GM23248 (cell line): ENCODE data around the gene CORIN. TPM values are rescaled to one million over a fixed set of nuclear protein-coding genes. Genes with fewer than 3 reads are reported as not detected.

ENCODE experiments used
- DNase-seq: peaks from one replicate; pipeline ENCODE4 v3.0.0-alpha.2; 2015
- H2AFZ ChIP-seq: fragments of 200-600 bp; sonication (generic); 2 replicates; pipeline ENCODE4 v1.6.1; 2016; ENCODE audit warnings: antibody characterized with exemption
- H3F3A ChIP-seq: fragments of 200-600 bp; sonication (generic); 2 replicates; pipeline ENCODE4 v1.6.1; 2016; ENCODE audit warnings: mild to moderate bottlenecking, antibody characterized with exemption, mixed run types; ENCODE audit not compliant: insufficient read depth
- H3K27ac ChIP-seq: fragments of 200-600 bp; sonication (generic); 2 replicates; pipeline ENCODE4 v1.5.1; 2016; ENCODE audit warnings: mild to moderate bottlenecking
- H3K27me3 ChIP-seq: fragments of 200-600 bp; sonication (generic); replicated peaks from 2 replicates; pipeline ENCODE4 v1.6.1; 2016; ENCODE audit warnings: mild to moderate bottlenecking; ENCODE audit not compliant: insufficient read depth
- H3K36me3 ChIP-seq: fragments of 200-600 bp; sonication (generic); 2 replicates; pipeline ENCODE4 v1.6.1; 2016; ENCODE audit warnings: low read depth, mild to moderate bottlenecking
- H3K4me1 ChIP-seq: fragments of 200-600 bp; sonication (generic); 2 replicates; pipeline ENCODE4 v1.6.1; 2016; ENCODE audit warnings: mild to moderate bottlenecking; ENCODE audit not compliant: insufficient read depth
- H3K4me2 ChIP-seq: fragments of 200-600 bp; sonication (generic); one replicate; pipeline ENCODE4 v1.6.1; 2016; ENCODE audit warnings: mild to moderate bottlenecking; ENCODE audit not compliant: unreplicated experiment
- H3K4me3 ChIP-seq: fragments of 200-600 bp; sonication (generic); 2 replicates; pipeline ENCODE4 v1.5.1; 2016; ENCODE audit warnings: mild to moderate bottlenecking
- H3K79me2 ChIP-seq: fragments of 200-600 bp; sonication (generic); 2 replicates; pipeline ENCODE4 v1.6.1; 2016; ENCODE audit warnings: mild to moderate bottlenecking; ENCODE audit not compliant: insufficient read depth
- H3K9ac ChIP-seq: fragments of 200-600 bp; sonication (generic); 2 replicates; pipeline ENCODE4 v1.6.1; 2016; ENCODE audit warnings: mild to moderate bottlenecking
- H3K9me2 ChIP-seq: fragments of 200-600 bp; sonication (generic); 2 replicates; pipeline ENCODE4 v1.6.1; 2016; ENCODE audit warnings: mixed run types, mild to moderate bottlenecking, moderate library complexity; ENCODE audit not compliant: insufficient read depth
- H3K9me3 ChIP-seq: fragments of 200-600 bp; sonication (generic); one replicate; pipeline ENCODE4 v1.6.1; 2017; ENCODE audit warnings: low read depth
- H4K20me1 ChIP-seq: fragments of 200-600 bp; sonication (generic); 2 replicates; pipeline ENCODE4 v1.6.0; 2016; ENCODE audit not compliant: insufficient read depth
- EZH2 ChIP-seq: fragments of 200-600 bp; sonication (generic); IDR thresholded peaks from 2 replicates; pipeline ENCODE4 v1.6.1; 2018; ENCODE audit warnings: antibody characterized with exemption, mild to moderate bottlenecking; ENCODE audit not compliant: insufficient read depth, poor library complexity, severe bottlenecking
- EZH2phosphoT487 ChIP-seq: fragments of 200-600 bp; sonication (generic); IDR thresholded peaks from 2 replicates; pipeline ENCODE4 v1.6.1; 2018; ENCODE audit warnings: antibody characterized with exemption, moderate library complexity, mild to moderate bottlenecking, low read depth; ENCODE audit not compliant: insufficient read depth
- WGBS, 2 experiments: methylation state at CpG; one replicate each; pipeline ENCODE4 v1.1.6; 2015 to 2017; ENCODE audit warnings: low lambda C conversion rate in 2 of 2, low coverage in 1 of 2; ENCODE audit errors: missing lambda C conversion rate in 2 of 2; 5-methylcytosine and 5-hydroxymethylcytosine counted together
- in situ Hi-C: fragments of 300-500 bp; cut with MboI; formaldehyde crosslinking; loops from 2 replicates; pipeline ENCODE4 v1.15.0; 2020
- polyA plus RNA-seq: library from polyadenylated mRNA; unstranded; fragments of >200 nt; fragmentation: Nextera tagmentation; extraction: Ambion mirVana; gene quantifications from 2 replicates; pipeline ENCODE4 v1.2.1, GENCODE V29; 2016
- total RNA-seq: library from RNA; depleted of rRNA; stranded (reverse); fragments of >200 nt; shearing (Covaris generic); gene quantifications from 2 replicates; pipeline ENCODE4 v1.2.3, GENCODE V29; 2014

CORIN gene
- total and polyA plus RNA-seq, 2 experiments from 2014 or later: 0.70 to 0.86 TPM

GRCh38 chr4:47801481-47802002 lies 36.3 kb downstream of the CORIN start:
- no peak for DNase-seq
- H3K27ac ChIP-seq: no peak overlapping the region
- H3K9me3 ChIP-seq: no peaks in the 10 kb centered on the region
- no peak overlapping the region for H2AFZ ChIP-seq
- WGBS, 2 experiments: 55 to 57% methylated on average over 3 of the region's 3 CpGs
- H3K36me3 ChIP-seq: no peaks in the 10 kb centered on the region
- no peak overlapping the region for H3K9ac ChIP-seq
- H4K20me1 ChIP-seq: no peaks in the 10 kb centered on the region; the same call in 1 of the 2 replicates
- no peak overlapping the region for H3K4me3 ChIP-seq
- no peak for TF ChIP-seq EZH2
- no peak for TF ChIP-seq EZH2phosphoT487
- no peaks in the 10 kb centered on the region for H3K79me2 ChIP-seq
- H3K27me3 ChIP-seq: no peaks in the 10 kb centered on the region; the same call in 1 of the 2 replicates
- no peaks in the 10 kb centered on the region for H3K4me1 ChIP-seq
- no peak overlapping the region for H3K4me2 ChIP-seq
- no peaks in the 10 kb centered on the region for H3K9me2 ChIP-seq
- in situ Hi-C loops: no loop called here
- no peaks in the 10 kb centered on the region for H3F3A ChIP-seq

GRCh38 chr4:47798165-47798564 lies 39.7 kb downstream of the CORIN start:
- Histone ChIP-seq H3K79me2 (no peaks in the 10 kb centered on the region), H3K27me3 (no peaks in the 10 kb centered on the region; the same call in 1 of the 2 replicates), H3K9ac (no peak overlapping the region), H3K4me2 (no peak overlapping the region), H3K27ac (no peak overlapping the region), H3K4me3 (no peak overlapping the region), H4K20me1 (no peaks in the 10 kb centered on the region), H3K9me3 (no peaks in the 10 kb centered on the region), H3K4me1 (no peaks in the 10 kb centered on the region), H2AFZ (no peak overlapping the region), H3F3A (no peaks in the 10 kb centered on the region), H3K9me2 (no peaks in the 10 kb centered on the region), H3K36me3 (no peaks in the 10 kb centered on the region)
- TF ChIP-seq EZH2 (no peak), EZH2phosphoT487 (no peak)
- DNase-seq: no peak
- in situ Hi-C loops: no loop called here
- WGBS, 2 experiments: 27 to 28% methylated on average over 3 of the region's 3 CpGs

GRCh38 chr4:47791965-47792364 lies 45.9 kb downstream of the CORIN start:
- no peak overlapping the region for H2AFZ ChIP-seq
- H3K4me1 ChIP-seq: no peaks in the 10 kb centered on the region
- TF ChIP-seq EZH2phosphoT487: no peak
- no peak for TF ChIP-seq EZH2
- H3F3A ChIP-seq: no peaks in the 10 kb centered on the region
- no peak for DNase-seq
- H3K27ac ChIP-seq: no peak overlapping the region
- no peak overlapping the region for H3K9ac ChIP-seq
- in situ Hi-C loops: no loop called here
- H3K9me3 ChIP-seq: no peaks in the 10 kb centered on the region
- no peak overlapping the region for H3K4me3 ChIP-seq
- H3K4me2 ChIP-seq: no peak overlapping the region
- 26 to 48% methylated on average over 2 of the region's 2 CpGs for whole genome bisulfite sequencing, 2 experiments
- no peaks in the 10 kb centered on the region for H3K36me3 ChIP-seq
- H3K79me2 ChIP-seq: no peaks in the 10 kb centered on the region
- no peaks in the 10 kb centered on the region for H3K9me2 ChIP-seq
- H3K27me3 ChIP-seq: no peaks in the 10 kb centered on the region
- no peaks in the 10 kb centered on the region for H4K20me1 ChIP-seq

GRCh38 chr4:47790105-47790504 lies 47.8 kb downstream of the CORIN start:
- in situ Hi-C loops: no loop called here
- Histone ChIP-seq H3K4me2 (no peak overlapping the region), H3K9me3 (no peaks in the 10 kb centered on the region), H3K27ac (no peak overlapping the region), H3K27me3 (no peaks in the 10 kb centered on the region), H3F3A (no peaks in the 10 kb centered on the region), H2AFZ (no peak overlapping the region), H3K36me3 (no peaks in the 10 kb centered on the region), H3K4me3 (no peak overlapping the region), H3K4me1 (no peaks in the 10 kb centered on the region), H4K20me1 (no peaks in the 10 kb centered on the region), H3K79me2 (no peaks in the 10 kb centered on the region), H3K9me2 (no peaks in the 10 kb centered on the region), H3K9ac (no peak overlapping the region)
- no peak for DNase-seq
- 81 to 89% methylated on average over 8 of the region's 8 CpGs for WGBS, 2 experiments
- TF ChIP-seq EZH2phosphoT487 (no peak), EZH2 (no peak)

- 6 to 8% methylated on average over 2 of the region's 2 CpGs for WGBS, 2 experiments
- H3K27me3 ChIP-seq: no peaks in the 10 kb centered on the region
- no peaks in the 10 kb centered on the region for H4K20me1 ChIP-seq
- H3K4me3 ChIP-seq: no peak overlapping the region
- TF ChIP-seq EZH2phosphoT487: no peak
- TF ChIP-seq EZH2: no peak
- H3K4me1 ChIP-seq: no peaks in the 10 kb centered on the region
- no peaks in the 10 kb centered on the region for H3K36me3 ChIP-seq
- no peak overlapping the region for H3K9ac ChIP-seq
- in situ Hi-C loops: no loop called here
- DNase-seq: no peak
- no peak overlapping the region for H3K4me2 ChIP-seq
- no peaks in the 10 kb centered on the region for H3K9me2 ChIP-seq
- no peaks in the 10 kb centered on the region for H3K9me3 ChIP-seq
- H3K79me2 ChIP-seq: no peaks in the 10 kb centered on the region
- no peak overlapping the region for H2AFZ ChIP-seq
- H3F3A ChIP-seq: no peaks in the 10 kb centered on the region
- H3K27ac ChIP-seq: no peak overlapping the region
These were observed 49.7 kb downstream of the CORIN start for GRCh38 chr4:47788126-47788525.
